ENCODE results near the gene GFRAL.

The GFRAL gene

DNA sequence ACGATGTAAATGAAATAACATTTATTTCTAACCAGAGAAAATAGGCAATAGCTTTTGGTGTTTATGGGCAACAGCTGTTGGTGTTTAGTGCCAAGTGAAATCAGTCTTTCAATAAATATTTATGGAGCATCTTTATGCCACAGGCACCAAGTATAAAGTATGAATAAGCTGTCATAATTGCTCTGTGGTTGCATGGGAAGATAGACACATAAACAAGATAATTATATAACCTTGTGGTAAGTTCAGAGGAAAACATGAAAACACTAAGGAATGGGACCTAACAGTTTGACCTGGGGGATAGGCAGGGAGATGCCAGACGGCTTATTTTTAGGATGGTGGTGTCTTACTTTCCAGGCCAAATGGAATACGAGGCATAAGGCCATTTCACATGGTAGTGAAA lies 110.9 kb downstream of the GFRAL start:
- H3K36me3 ChIP-seq (ENCODE audit: insufficient read depth, low read length) = no peaks in the 10 kb centered on the region
- H3K4me3 ChIP-seq = peak overlapping the region; percentile 67
- no peak for DNase-seq (ENCODE audit: low read depth, low spot score)
- peak overlapping the region; percentile 95 for H3K27ac ChIP-seq
- peak overlapping the region; percentile 12 for H3K9ac ChIP-seq (ENCODE audit: insufficient read length)
- no peak for TF ChIP-seq EZH2 (IDR thresholded peaks at IDR 0.05)
- TF ChIP-seq FOXP2 (optimal IDR thresholded peaks at IDR 0.05; ENCODE audit: control extremely low read depth, extremely low read length, insufficient read depth) = peak; percentile 71
- no peaks in the 10 kb centered on the region for H3K9me3 ChIP-seq (ENCODE audit: low read depth, low read length)

DNA sequence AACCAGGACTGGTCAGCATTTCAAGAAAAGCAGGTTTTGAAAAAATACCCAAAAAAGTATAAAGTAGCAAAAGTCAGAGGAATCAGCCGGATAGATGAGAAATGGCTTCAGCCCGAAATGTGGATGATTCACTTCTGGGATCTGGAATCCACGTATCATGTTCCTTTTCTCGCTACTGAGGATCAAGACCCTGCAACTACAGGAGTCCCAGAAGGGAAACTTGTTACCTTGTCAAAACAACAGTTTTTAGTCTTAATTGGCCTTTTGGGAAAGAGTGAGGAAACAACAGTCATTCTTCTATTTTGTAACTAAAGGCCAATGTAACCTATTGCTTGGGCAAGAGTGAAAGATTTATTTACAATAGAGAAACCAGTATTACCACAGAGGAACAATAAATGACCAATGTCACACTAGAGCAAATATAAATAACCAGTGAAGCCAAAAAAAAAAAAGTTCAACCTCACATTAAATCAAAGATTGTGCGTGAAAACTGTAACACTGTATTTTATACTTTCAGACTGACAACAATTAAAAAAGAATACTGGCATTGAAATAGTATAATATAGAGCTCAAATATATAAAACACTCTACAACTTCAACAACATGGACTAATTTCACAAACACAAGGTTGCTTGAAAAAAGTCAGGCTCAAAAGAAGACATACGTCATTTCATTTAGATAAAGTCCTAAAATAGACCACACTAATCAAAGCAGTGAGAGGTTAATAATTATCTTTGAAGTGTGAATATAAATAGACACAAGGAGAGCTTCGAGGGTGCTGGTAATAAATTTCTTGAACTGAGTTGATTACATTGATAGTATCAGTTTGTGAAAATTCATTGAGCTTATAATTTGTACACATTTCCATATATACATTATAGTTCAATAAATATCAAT lies 116.2 kb downstream of the GFRAL start:
- no peak for DNase-seq (ENCODE audit: low read depth, low spot score)
- no peak for TF ChIP-seq EZH2 (IDR thresholded peaks at IDR 0.05)
- no peak for TF ChIP-seq POLR2AphosphoS5 (IDR thresholded peaks at IDR 0.05; ENCODE audit: borderline replicate concordance, low read depth, low read length)
- TF ChIP-seq FOXP2 (optimal IDR thresholded peaks at IDR 0.05; ENCODE audit: control extremely low read depth, extremely low read length, insufficient read depth) = no peak
- no peak overlapping the region for H3K4me3 ChIP-seq
- no peak overlapping the region for H3K27ac ChIP-seq
- H3K36me3 ChIP-seq (ENCODE audit: insufficient read depth, low read length) = no peaks in the 10 kb centered on the region
- H3K9me3 ChIP-seq (ENCODE audit: low read depth, low read length) = no peaks in the 10 kb centered on the region
- H3K9ac ChIP-seq (ENCODE audit: insufficient read length) = no peak overlapping the region

DNA sequence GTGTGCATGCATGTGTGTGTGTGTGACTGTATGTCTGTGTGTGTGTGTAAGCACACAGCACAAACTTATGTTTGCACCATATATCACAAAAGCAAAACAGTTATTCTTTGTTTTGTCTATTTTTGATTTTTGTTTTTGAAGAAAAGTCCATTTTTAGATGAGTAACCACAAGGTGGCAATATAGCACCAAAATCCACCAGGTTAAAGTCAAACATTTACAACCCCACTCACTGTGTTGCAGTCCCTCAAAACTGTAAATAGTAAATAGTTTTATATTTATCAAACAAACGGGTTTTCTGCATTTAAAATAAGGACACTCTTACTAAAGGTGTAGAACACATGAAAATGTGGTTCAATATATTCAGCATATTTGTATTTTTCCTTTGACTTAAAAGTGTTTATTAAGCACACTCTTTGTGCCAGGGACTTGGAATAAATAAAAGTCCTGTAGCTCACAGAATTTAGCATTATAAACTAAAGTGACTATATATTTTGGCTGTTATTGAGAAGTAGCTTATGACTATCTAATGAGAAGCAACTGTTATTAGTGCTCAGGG lies 118.5 kb downstream of the GFRAL start:
- Histone ChIP-seq H3K27ac (no peak overlapping the region), H3K36me3 (ENCODE audit: insufficient read depth, low read length) (no peaks in the 10 kb centered on the region), H3K4me3 (peak overlapping the region; percentile 43; the same call in 1 of the 2 replicates), H3K9me3 (ENCODE audit: low read depth, low read length) (no peaks in the 10 kb centered on the region), H3K9ac (ENCODE audit: insufficient read length) (peak overlapping the region; percentile 37)
- no peak for DNase-seq (ENCODE audit: low read depth, low spot score)
- TF ChIP-seq EZH2 (IDR thresholded peaks at IDR 0.05) (no peak), POLR2AphosphoS5 (IDR thresholded peaks at IDR 0.05; ENCODE audit: borderline replicate concordance, low read depth, low read length) (no peak), FOXP2 (optimal IDR thresholded peaks at IDR 0.05; ENCODE audit: control extremely low read depth, extremely low read length, insufficient read depth) (no peak)

DNA sequence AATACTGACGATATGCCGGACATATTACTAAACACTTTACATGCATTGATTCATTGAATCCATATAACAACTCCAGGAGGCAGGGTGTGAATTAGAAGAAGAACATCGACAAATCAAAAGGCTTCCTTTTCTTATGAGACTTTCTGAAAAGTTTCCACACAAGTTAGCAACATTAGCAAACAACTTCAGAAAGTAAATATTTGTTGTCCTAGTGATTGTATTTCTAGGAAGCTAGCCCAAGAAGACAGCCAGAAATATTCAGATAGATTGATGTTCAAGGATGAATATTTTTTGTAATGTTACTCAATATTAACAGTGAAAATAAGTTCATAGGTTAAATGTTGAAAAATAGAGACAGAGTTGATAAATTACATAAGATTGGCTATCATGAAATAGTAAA lies 120.6 kb downstream of the GFRAL start:
- Histone ChIP-seq H3K4me3 (no peak overlapping the region), H3K36me3 (ENCODE audit: insufficient read depth, low read length) (no peaks in the 10 kb centered on the region), H3K9me3 (ENCODE audit: low read depth, low read length) (no peaks in the 10 kb centered on the region), H3K9ac (ENCODE audit: insufficient read length) (no peak overlapping the region), H3K27ac (no peak overlapping the region)
- no peak for DNase-seq (ENCODE audit: low read depth, low spot score)
- no peak for TF ChIP-seq FOXP2 (optimal IDR thresholded peaks at IDR 0.05; ENCODE audit: control extremely low read depth, extremely low read length, insufficient read depth)
- TF ChIP-seq EZH2 (IDR thresholded peaks at IDR 0.05) = no peak
- TF ChIP-seq POLR2AphosphoS5 (IDR thresholded peaks at IDR 0.05; ENCODE audit: borderline replicate concordance, low read depth, low read length) = no peak

DNA sequence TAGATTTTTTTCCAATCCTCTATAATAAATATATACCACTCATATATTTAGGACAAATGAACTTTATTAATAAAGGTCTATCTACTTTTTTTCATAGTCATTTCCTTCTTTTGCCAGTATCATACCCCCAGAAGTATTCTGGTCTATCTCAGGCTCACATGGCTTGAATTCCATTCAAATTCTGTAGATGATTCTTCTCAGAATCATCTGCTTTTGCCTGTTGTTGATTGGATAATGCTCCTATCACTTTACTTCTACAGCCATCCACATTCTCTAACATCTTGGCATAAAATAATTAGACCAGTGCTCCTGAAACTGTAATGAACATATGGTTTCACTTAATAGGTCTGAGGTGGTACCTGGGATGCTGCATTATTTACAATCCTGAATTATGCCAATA lies 121.2 kb downstream of the GFRAL start:
- TF ChIP-seq FOXP2 (optimal IDR thresholded peaks at IDR 0.05; ENCODE audit: control extremely low read depth, extremely low read length, insufficient read depth) = no peak
- Histone ChIP-seq H3K27ac (no peak overlapping the region), H3K9me3 (ENCODE audit: low read depth, low read length) (no peaks in the 10 kb centered on the region), H3K9ac (ENCODE audit: insufficient read length) (no peak overlapping the region), H3K36me3 (ENCODE audit: insufficient read depth, low read length) (no peaks in the 10 kb centered on the region), H3K4me3 (no peak overlapping the region)
- DNase-seq (ENCODE audit: low read depth, low spot score) = no peak

DNA sequence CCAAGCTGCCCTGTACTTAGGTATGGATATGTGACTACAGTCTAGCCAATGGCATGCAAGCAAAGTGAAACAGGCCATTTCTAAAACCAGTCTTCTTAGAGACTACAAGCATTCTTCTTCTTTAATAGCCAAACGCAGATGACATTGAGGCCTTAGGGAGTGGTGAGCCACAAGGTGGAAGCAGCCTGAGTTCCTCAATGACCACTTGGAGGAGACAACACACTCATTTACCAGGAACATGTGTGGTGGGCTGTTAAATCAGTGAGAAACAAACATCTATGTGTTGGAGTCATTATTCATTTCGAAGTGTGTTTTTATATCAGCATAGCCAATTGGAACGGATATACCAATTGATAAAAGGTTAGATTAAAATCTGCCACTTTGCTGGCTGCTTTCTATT lies 122.0 kb downstream of the GFRAL start:
- no peaks in the 10 kb centered on the region for H3K9me3 ChIP-seq (ENCODE audit: low read depth, low read length)
- H3K27ac ChIP-seq = no peak overlapping the region
- TF ChIP-seq EZH2 (IDR thresholded peaks at IDR 0.05) (no peak), FOXP2 (optimal IDR thresholded peaks at IDR 0.05; ENCODE audit: control extremely low read depth, extremely low read length, insufficient read depth) (no peak), POLR2AphosphoS5 (IDR thresholded peaks at IDR 0.05; ENCODE audit: borderline replicate concordance, low read depth, low read length) (no peak)
- no peak overlapping the region for H3K4me3 ChIP-seq
- no peaks in the 10 kb centered on the region for H3K36me3 ChIP-seq (ENCODE audit: insufficient read depth, low read length)
- DNase-seq (ENCODE audit: low read depth, low spot score) = no peak
- H3K9ac ChIP-seq (ENCODE audit: insufficient read length) = no peak overlapping the region

DNA sequence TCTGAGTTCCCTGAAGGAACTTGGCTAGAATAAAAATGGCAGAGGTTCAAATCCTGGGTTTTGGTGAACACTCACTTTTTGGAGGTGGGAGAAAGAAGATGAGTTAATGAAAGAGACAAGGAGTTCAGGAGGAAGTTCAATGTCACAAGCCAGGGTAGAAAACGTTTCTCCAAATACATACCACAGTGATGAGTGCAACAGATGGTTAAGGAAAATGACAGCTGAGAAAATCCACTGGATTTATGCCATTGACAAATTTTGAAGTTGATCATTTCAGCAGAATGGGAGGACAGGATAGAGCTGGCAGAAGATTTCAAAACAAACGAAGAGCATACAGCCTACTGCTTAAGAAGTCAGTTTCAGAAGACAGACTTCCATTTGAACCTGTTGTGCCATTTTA lies 122.7 kb downstream of the GFRAL start:
- no peak for TF ChIP-seq POLR2AphosphoS5 (IDR thresholded peaks at IDR 0.05; ENCODE audit: borderline replicate concordance, low read depth, low read length)
- TF ChIP-seq FOXP2 (optimal IDR thresholded peaks at IDR 0.05; ENCODE audit: control extremely low read depth, extremely low read length, insufficient read depth) = no peak
- no peak for TF ChIP-seq EZH2 (IDR thresholded peaks at IDR 0.05)
- Histone ChIP-seq H3K9ac (ENCODE audit: insufficient read length) (no peak overlapping the region), H3K27ac (no peak overlapping the region), H3K36me3 (ENCODE audit: insufficient read depth, low read length) (no peaks in the 10 kb centered on the region), H3K4me3 (no peak overlapping the region), H3K9me3 (ENCODE audit: low read depth, low read length) (no peaks in the 10 kb centered on the region)
- no peak for DNase-seq (ENCODE audit: low read depth, low spot score)

Measured in SK-N-MC (cell line).